H1 (cell line): ENCODE results near the gene GRM1. TPM values are rescaled to one million over a fixed set of nuclear protein-coding genes. Genes with fewer than 3 reads are reported as not detected.

Experiments
- SUZ12 ChIP-seq: fragments of 200-600 bp; sonication (generic); IDR thresholded peaks from 2 replicates; pipeline ENCODE4 v1.6.1; 2012; ENCODE audit warnings: mild to moderate bottlenecking, inconsistent platforms, low read length, moderate library complexity, mixed read lengths
- polyA plus RNA-seq, 7 experiments: library from polyadenylated mRNA; depleted of rRNA in 3 of 7; stranded (reverse) in 5 of 7; unstranded in 2 of 7; fragments of >200 nt in 5 of 7; fragments of 200-250 nt in 2 of 7; gene quantifications; 1 replicate in 5 of 7; 2 replicates in 1 of 7; 4 replicates in 1 of 7; pipeline versions ENCODE4 v1.2.1 to v1.2.3, GENCODE V29; 2011 to 2013; ENCODE audit warnings: missing spikeins in 2 of 7, mixed read lengths in 2 of 7
- total RNA-seq: library from RNA; stranded (reverse); fragmentation: NEBNext Ultra II Directional; extraction: Animal tissue kit (Norgen Biotek cat#: 25700); gene quantifications from 2 replicates; pipeline ENCODE4 v1.2.1, GENCODE V29; 2021
- TF ChIP-seq, protein P1 (sequence below): fragments of 300-600 bp; sonication (generic); IDR thresholded peaks from 2 replicates; pipeline ENCODE4 v1.7.1; 2012; ENCODE audit warnings: low read length, moderate library complexity, mild to moderate bottlenecking, inconsistent platforms; ENCODE audit not compliant: insufficient replicate concordance

Gene GRM1
- total and polyA plus RNA-seq, 2 of the 8 experiments (the other 6 are each of a cell fraction or from before 2014, with no cell fraction given), result 0.15 to 1.3 TPM

DNA sequence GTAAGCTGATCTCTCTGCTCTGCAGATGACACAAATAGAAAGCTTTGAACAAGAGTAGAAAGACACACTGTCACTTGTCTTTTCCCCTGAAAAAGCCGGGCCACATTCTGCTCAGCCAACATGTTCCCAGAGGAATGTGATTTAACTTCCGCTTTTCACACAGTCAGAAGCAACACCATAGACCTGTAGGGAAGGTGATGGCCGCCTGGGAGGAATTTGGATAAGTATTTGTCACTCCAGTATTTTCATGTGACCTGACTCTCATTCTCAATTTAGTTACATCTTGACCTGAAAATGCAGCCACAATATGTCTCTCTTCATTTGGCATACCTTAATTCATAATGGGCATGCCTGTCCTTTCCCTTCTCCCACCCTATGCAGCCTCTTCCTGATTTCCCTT is 2.0 kb upstream of the GRM1 start (continued):
- TF ChIP-seq, protein P1, sequence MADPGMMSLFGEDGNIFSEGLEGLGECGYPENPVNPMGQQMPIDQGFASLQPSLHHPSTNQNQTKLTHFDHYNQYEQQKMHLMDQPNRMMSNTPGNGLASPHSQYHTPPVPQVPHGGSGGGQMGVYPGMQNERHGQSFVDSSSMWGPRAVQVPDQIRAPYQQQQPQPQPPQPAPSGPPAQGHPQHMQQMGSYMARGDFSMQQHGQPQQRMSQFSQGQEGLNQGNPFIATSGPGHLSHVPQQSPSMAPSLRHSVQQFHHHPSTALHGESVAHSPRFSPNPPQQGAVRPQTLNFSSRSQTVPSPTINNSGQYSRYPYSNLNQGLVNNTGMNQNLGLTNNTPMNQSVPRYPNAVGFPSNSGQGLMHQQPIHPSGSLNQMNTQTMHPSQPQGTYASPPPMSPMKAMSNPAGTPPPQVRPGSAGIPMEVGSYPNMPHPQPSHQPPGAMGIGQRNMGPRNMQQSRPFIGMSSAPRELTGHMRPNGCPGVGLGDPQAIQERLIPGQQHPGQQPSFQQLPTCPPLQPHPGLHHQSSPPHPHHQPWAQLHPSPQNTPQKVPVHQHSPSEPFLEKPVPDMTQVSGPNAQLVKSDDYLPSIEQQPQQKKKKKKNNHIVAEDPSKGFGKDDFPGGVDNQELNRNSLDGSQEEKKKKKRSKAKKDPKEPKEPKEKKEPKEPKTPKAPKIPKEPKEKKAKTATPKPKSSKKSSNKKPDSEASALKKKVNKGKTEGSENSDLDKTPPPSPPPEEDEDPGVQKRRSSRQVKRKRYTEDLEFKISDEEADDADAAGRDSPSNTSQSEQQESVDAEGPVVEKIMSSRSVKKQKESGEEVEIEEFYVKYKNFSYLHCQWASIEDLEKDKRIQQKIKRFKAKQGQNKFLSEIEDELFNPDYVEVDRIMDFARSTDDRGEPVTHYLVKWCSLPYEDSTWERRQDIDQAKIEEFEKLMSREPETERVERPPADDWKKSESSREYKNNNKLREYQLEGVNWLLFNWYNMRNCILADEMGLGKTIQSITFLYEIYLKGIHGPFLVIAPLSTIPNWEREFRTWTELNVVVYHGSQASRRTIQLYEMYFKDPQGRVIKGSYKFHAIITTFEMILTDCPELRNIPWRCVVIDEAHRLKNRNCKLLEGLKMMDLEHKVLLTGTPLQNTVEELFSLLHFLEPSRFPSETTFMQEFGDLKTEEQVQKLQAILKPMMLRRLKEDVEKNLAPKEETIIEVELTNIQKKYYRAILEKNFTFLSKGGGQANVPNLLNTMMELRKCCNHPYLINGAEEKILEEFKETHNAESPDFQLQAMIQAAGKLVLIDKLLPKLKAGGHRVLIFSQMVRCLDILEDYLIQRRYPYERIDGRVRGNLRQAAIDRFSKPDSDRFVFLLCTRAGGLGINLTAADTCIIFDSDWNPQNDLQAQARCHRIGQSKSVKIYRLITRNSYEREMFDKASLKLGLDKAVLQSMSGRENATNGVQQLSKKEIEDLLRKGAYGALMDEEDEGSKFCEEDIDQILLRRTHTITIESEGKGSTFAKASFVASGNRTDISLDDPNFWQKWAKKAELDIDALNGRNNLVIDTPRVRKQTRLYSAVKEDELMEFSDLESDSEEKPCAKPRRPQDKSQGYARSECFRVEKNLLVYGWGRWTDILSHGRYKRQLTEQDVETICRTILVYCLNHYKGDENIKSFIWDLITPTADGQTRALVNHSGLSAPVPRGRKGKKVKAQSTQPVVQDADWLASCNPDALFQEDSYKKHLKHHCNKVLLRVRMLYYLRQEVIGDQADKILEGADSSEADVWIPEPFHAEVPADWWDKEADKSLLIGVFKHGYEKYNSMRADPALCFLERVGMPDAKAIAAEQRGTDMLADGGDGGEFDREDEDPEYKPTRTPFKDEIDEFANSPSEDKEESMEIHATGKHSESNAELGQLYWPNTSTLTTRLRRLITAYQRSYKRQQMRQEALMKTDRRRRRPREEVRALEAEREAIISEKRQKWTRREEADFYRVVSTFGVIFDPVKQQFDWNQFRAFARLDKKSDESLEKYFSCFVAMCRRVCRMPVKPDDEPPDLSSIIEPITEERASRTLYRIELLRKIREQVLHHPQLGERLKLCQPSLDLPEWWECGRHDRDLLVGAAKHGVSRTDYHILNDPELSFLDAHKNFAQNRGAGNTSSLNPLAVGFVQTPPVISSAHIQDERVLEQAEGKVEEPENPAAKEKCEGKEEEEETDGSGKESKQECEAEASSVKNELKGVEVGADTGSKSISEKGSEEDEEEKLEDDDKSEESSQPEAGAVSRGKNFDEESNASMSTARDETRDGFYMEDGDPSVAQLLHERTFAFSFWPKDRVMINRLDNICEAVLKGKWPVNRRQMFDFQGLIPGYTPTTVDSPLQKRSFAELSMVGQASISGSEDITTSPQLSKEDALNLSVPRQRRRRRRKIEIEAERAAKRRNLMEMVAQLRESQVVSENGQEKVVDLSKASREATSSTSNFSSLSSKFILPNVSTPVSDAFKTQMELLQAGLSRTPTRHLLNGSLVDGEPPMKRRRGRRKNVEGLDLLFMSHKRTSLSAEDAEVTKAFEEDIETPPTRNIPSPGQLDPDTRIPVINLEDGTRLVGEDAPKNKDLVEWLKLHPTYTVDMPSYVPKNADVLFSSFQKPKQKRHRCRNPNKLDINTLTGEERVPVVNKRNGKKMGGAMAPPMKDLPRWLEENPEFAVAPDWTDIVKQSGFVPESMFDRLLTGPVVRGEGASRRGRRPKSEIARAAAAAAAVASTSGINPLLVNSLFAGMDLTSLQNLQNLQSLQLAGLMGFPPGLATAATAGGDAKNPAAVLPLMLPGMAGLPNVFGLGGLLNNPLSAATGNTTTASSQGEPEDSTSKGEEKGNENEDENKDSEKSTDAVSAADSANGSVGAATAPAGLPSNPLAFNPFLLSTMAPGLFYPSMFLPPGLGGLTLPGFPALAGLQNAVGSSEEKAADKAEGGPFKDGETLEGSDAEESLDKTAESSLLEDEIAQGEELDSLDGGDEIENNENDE, result no peak
- TF ChIP-seq SUZ12, result no peak
